AG10803 (cell line): ENCODE data around the gene ARL13A.
A peak's percentile ranks its signal among the peaks of the same experiment; 100 is the strongest.

Experiments used
- DNase-seq: peaks from one replicate; pipeline ENCODE4 v3.0.0; 2010; ENCODE audit warnings: low read depth
- H3K4me3 ChIP-seq: 2 replicates; pipeline ENCODE4 v1.5.1; 2011; ENCODE audit warnings: mild to moderate bottlenecking, low read length, control low read depth
- TF ChIP-seq, protein P1 (sequence below): conservative IDR thresholded peaks from 2 replicates; pipeline ENCODE4 v1.5.1; 2011; ENCODE audit warnings: mild to moderate bottlenecking, low read length, control low read depth, inconsistent platforms

The ARL13A gene

DNA sequence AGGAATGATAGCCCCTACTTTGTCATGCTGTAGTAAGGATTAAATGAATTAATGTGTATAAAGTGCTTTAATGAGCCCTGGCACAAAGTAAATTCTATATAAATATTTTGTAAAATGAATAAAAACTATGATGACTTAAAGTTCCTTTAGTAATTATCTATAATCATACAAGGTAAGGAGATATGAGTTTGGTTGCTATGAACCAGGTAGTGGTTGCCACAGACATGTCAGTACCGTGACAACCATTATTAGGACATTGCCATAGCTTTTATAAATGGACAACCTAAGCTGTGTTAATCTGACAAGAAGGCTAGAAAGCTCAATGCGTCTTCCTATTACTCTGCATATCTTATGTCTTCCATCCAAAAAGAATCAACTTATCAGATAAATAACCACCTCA lies at the start of gene ARL13A:
Gene ARL13A (plus strand): TSS at position 301 of the 400 bp plus-strand sequence. CDS start 3,982 bp downstream, outside the sequence.
- DNase-seq: no peak
- H3K4me3 ChIP-seq: no peak within 1 kb of the TSS
- TF ChIP-seq, protein P1, sequence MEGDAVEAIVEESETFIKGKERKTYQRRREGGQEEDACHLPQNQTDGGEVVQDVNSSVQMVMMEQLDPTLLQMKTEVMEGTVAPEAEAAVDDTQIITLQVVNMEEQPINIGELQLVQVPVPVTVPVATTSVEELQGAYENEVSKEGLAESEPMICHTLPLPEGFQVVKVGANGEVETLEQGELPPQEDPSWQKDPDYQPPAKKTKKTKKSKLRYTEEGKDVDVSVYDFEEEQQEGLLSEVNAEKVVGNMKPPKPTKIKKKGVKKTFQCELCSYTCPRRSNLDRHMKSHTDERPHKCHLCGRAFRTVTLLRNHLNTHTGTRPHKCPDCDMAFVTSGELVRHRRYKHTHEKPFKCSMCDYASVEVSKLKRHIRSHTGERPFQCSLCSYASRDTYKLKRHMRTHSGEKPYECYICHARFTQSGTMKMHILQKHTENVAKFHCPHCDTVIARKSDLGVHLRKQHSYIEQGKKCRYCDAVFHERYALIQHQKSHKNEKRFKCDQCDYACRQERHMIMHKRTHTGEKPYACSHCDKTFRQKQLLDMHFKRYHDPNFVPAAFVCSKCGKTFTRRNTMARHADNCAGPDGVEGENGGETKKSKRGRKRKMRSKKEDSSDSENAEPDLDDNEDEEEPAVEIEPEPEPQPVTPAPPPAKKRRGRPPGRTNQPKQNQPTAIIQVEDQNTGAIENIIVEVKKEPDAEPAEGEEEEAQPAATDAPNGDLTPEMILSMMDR: no peak

DNA sequence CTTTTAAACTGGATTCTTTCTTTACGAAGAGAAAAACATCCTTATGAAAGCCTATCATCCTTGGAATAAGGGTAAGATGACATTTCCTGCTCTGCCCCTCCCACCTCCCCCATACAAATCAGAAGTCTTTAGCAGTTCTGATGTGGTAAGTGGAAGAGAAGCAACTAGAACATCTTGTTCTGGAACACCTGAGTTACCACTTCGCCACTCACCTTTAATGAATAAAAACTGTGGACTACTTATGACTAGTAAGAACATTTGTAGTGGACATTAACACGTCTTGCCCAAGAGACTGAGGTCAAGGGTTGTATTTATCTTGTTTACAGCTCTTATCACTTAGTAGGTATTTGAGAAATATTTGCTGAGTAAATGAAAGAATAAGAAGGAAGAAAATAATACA lies 45.1 kb upstream of the ARL13A start:
- no peak overlapping the region for H3K4me3 ChIP-seq
- DNase-seq: no peak
- TF ChIP-seq, protein P1: no peak

DNA sequence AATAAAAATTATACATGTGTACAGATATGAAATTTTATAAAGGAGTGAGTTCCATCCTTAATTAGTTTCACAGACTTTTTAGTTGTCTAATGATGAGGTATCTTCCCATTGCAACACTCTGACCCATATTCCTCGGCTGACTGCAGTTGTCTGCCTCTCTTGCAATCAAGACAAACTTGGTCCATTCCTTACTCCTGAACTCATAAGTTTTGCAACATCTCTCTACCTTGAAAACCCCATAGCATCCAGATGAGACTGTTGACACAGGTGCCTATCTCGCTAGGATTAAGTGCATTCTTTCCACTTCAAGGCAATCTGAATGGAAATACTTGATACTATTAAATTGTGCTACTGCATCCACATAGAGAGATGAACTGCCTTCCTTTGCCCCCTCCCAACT lies 43.1 kb upstream of the ARL13A start:
- no peak for DNase-seq
- H3K4me3 ChIP-seq: no peak overlapping the region
- TF ChIP-seq, protein P1: no peak

DNA sequence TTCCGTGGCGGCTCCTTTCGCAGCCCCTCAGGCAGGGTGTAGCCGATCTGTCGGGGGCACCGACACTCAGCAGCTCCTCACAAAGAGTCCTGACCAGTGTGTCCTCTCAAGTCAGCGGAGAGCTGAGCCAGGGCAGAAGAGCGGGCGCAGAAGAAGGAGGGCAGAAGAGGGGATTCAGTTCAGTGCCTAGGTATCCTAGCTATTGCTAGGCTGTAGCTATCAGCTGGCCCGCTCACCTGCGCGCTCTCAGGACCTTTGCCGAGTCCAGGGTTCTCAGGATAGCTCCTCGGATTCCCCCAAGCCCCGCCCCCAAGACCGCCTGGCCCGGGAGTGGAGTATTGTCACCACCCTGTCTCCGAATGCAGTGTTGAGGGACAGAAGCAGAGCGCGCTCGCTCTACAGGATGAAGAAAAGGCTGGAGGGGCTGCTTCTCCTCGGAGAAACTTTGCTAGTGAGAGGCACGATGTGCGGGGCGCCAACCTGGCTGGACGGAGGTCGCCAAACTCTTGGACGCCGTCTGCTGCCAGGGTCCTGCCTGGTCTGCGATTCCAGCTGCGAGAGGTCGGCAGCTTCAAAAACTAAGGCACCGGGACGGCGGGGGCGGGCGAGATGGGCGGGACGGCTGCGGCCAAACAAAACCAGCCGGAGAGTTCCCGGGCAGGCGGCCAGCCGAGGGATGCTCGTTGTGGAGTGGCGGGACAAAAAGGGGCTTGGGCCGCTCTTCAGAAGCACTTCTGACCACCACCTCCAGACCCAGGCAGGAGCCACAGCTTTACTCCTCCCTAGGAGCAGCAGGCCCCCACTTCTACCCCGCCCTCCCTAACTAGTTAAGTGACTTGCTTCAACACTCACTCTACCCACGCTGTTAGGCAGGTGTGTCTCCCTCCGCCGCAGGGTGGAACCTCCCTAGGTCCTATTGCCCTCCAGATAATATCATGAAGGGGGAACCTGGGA lies 40.6 kb upstream of the ARL13A start, which contains the start of gene XKRX:
Gene XKRX (minus strand): TSS at position 258 of the 954 bp plus-strand sequence. CDS start 613 bp downstream, outside the sequence.
- peak within 1 kb of the TSS; percentile 46 for H3K4me3 ChIP-seq
- DNase-seq: no peak
- TF ChIP-seq, protein P1: no peak

DNA sequence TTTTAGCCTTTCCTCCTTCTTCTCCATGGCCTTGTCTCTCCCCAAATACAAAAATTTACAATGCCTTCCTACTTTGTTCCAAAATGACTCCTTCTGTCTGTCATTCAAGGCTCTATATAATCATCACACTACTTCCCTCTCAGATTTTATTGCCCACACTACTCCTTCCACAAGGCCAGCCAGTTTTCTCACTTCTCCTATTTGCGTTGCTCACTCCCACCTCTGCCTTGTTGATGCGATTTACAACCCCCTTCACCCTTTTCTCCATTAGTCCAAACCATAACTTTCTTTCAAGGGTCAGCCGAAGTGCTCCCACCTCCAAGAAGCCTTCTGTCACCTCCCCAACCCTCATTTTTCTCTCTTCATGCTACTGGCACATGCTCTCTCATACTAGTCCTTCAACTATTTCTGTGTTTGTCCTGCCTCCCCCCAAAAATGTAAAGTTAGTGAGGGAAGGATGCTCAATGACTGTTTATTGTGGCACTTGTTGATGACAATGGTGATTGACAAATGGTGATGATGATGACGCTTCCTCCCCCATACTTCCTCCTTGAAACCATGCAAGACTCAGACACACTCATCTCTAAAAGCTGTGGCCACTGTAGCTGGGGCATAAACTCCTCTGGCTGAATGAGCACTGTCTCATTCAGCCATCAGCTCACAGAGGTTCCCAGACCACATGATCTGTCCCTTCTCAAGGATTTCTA lies 38.1 kb upstream of the ARL13A start:
- TF ChIP-seq, protein P1: no peak

DNA sequence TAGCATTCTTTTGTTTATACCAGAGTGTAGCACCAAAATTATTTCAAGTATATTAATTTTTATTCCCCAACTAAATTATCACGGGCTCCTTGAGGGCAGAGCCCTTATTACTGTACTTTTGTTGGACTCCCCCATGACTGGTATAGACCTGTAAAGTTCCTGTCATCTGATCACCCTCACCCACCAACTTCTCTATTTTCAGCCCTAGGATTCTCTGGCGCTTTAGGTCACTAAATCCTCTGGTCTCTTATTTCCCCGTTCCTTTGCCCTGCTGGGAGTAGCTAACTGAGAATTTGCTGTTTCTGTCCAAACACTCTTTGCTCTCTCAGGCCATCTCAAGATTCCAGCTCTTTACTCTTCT lies 37.6 kb upstream of the ARL13A start:
- TF ChIP-seq, protein P1: no peak
- no peak overlapping the region for H3K4me3 ChIP-seq
- no peak for DNase-seq

More for the DNA sequence above, 38.1 kb upstream of the ARL13A start:
- no peak for DNase-seq
- H3K4me3 ChIP-seq: no peak overlapping the region
